ENCODE results near the gene EXO1. TPM values are rescaled to one million over a fixed set of nuclear protein-coding genes. Genes with fewer than 3 reads are reported as not detected.

EXO1 gene
- total RNA-seq, 4 donors from 2014 or later = 0.94 to 8.2 (median 0.98) TPM; not detected in 1

DNA sequence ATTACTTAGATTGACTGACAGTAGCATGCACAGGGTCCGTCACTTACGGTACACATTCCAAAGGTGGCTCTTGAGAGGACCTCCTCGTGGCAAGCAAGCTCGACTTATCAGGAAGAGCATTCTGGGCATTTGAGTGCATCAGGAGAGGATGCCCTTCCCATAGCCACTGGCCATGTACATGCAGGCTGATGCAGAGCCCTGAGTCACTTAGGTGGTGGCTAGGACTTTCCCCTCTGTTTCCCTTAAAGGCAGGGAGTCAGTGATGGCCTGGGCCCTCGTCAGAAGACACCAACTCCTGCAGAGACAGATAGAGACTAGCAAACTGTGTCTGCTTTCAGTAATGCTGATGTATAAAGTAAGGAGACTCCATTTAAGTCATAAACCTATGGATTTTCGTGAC, 12.9 kb downstream of the EXO1 start:
- no peak overlapping the region for H3K27ac ChIP-seq
- H3K9me3 ChIP-seq = no peaks in the 10 kb centered on the region
- no peak for DNase-seq
- no peak overlapping the region for H3K4me3 ChIP-seq (replicated peaks in 1 of 3)
- TF ChIP-seq, protein P1, sequence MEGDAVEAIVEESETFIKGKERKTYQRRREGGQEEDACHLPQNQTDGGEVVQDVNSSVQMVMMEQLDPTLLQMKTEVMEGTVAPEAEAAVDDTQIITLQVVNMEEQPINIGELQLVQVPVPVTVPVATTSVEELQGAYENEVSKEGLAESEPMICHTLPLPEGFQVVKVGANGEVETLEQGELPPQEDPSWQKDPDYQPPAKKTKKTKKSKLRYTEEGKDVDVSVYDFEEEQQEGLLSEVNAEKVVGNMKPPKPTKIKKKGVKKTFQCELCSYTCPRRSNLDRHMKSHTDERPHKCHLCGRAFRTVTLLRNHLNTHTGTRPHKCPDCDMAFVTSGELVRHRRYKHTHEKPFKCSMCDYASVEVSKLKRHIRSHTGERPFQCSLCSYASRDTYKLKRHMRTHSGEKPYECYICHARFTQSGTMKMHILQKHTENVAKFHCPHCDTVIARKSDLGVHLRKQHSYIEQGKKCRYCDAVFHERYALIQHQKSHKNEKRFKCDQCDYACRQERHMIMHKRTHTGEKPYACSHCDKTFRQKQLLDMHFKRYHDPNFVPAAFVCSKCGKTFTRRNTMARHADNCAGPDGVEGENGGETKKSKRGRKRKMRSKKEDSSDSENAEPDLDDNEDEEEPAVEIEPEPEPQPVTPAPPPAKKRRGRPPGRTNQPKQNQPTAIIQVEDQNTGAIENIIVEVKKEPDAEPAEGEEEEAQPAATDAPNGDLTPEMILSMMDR (IDR thresholded peaks at IDR 0.05) = no peak
- no peak for TF ChIP-seq POLR2A (IDR thresholded peaks at IDR 0.05)
- no peaks in the 10 kb centered on the region for H3K36me3 ChIP-seq
- intact Hi-C loops (cut with DNase I) = no loop called here
- no peaks in the 10 kb centered on the region for H3K27me3 ChIP-seq
- no peaks in the 10 kb centered on the region for H3K4me1 ChIP-seq
- WGBS, 2 donors = 80 to 81% methylated on average over 6 of the region's 6 CpGs

DNA sequence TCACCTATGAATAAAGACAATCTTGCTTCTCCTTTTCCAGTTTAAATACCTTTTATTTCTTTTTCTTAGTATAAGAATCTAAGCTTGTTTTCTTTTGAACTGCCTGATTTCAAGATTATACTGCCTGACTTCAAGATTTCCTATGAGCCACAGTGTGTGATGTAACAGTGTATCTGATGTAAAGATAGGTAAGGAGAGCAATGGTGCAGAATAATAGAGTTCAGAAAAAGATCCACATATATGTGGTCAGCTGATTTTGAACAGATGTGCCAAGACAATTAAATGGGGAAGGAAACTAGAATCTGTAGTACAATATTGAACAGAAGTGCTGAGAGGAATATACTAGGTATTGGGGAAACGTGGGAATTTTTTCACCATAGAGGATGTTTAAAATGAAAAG, 21.0 kb downstream of the EXO1 start:
- H3K4me1 ChIP-seq = no peaks in the 10 kb centered on the region
- H3K27me3 ChIP-seq = no peaks in the 10 kb centered on the region
- no peak for DNase-seq
- no peak overlapping the region for H3K4me3 ChIP-seq (replicated peaks in 1 of 3)
- no peak for TF ChIP-seq POLR2A (IDR thresholded peaks at IDR 0.05)
- TF ChIP-seq, protein P1 (IDR thresholded peaks at IDR 0.05) = no peak
- no peaks in the 10 kb centered on the region for H3K36me3 ChIP-seq
- intact Hi-C loops (cut with DNase I) = no loop called here
- no peaks in the 10 kb centered on the region for H3K9me3 ChIP-seq
- no peak overlapping the region for H3K27ac ChIP-seq
- 82 to 84% methylated on average over 1 of the region's 1 CpG for WGBS, 2 donors

DNA sequence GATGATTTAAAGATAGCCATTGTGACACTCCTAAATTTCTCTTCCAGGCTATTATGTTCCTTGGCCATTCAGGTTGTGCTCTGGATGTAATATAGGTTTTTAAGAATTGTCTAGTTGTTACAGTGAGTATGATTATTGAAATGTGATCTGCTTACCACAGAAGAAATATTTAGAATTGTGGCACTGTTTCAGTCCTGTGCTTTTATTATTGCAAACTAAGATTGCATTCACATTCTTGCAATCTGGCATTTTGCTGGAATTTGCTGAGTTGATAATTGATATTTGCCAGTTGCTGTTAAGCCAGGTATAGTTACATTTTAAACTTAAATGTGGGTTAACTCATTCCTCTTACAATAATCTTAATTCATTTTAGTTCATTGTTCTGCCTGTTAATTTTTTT, 22.3 kb downstream of the EXO1 start:
- no peaks in the 10 kb centered on the region for H3K27me3 ChIP-seq
- H3K27ac ChIP-seq = no peak overlapping the region
- intact Hi-C loops (cut with DNase I) = no loop called here
- TF ChIP-seq, protein P1 (IDR thresholded peaks at IDR 0.05) = no peak
- no peak for TF ChIP-seq POLR2A (IDR thresholded peaks at IDR 0.05)
- H3K4me3 ChIP-seq (replicated peaks in 1 of 3) = no peak overlapping the region
- no peaks in the 10 kb centered on the region for H3K4me1 ChIP-seq
- no peaks in the 10 kb centered on the region for H3K9me3 ChIP-seq
- no peaks in the 10 kb centered on the region for H3K36me3 ChIP-seq
- DNase-seq = no peak

DNA sequence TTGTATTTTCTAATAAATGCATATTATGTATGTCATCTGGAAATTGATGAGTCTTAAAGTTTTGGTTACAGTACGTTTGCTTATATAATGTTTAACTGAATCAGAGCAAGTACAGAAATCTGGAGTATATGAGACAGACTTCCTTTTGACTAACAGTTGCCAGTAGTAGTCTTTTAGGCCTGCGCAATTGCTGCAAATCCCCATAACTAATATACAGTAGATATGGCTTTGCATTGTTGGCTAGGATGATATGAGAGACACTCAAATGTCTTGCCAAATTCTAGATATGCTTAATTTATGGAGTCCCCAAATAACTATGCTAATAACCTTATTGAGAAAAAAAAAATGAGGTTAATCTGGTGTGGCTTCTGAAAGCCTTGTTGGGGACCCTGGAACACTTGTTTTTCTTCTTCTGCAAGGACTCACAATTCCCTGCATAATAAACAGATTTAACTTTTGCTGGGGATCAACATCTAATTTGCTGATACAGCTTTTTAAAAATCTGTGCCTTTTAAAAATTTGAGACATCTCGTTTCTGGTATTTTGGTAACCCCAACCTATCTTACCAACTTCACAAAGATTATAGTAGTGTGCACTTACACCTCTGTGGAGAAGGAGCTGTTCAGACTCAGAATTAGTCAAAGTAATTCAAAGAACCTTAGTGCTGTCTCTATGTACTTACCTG, 22.9 kb downstream of the EXO1 start:
- H3K4me1 ChIP-seq = no peaks in the 10 kb centered on the region
- H3K4me3 ChIP-seq (replicated peaks in 1 of 3) = no peak overlapping the region
- TF ChIP-seq POLR2A (IDR thresholded peaks at IDR 0.05) = no peak
- TF ChIP-seq, protein P1 (IDR thresholded peaks at IDR 0.05) = no peak
- DNase-seq = no peak
- no peaks in the 10 kb centered on the region for H3K27me3 ChIP-seq
- 75 to 94% methylated on average over 3 of the region's 3 CpGs for WGBS, 2 donors
- no peak overlapping the region for H3K27ac ChIP-seq
- H3K9me3 ChIP-seq = no peaks in the 10 kb centered on the region
- intact Hi-C loops (cut with DNase I) = no loop called here
- H3K36me3 ChIP-seq = no peaks in the 10 kb centered on the region

DNA sequence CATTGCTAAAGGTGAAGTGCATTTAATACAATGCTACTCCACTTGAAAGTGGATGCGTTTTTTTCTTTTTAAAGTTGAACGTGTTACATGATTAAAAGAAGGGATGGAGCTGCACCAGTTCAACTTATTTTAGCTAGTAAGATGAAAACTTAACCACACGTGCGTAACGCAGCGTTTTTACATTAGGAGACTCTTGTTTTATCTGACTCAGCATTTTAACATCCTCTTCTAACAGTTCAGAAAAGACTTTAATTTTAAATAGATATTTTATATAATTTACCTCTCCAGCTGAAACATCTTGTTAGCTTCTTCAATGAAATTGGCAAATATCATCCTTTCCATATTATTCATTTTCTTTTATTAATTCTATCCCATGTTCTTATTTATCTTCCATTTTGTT, 33.4 kb downstream of the EXO1 start:
- DNase-seq = no peak
- no peaks in the 10 kb centered on the region for H3K9me3 ChIP-seq
- H3K27me3 ChIP-seq = no peaks in the 10 kb centered on the region
- no peak for TF ChIP-seq POLR2A (IDR thresholded peaks at IDR 0.05)
- TF ChIP-seq, protein P1 (IDR thresholded peaks at IDR 0.05) = no peak
- intact Hi-C loops (cut with DNase I) = no loop called here
- H3K4me3 ChIP-seq (replicated peaks in 1 of 3) = no peak overlapping the region
- H3K36me3 ChIP-seq = no peaks in the 10 kb centered on the region
- no peaks in the 10 kb centered on the region for H3K4me1 ChIP-seq
- no peak overlapping the region for H3K27ac ChIP-seq
- WGBS, 2 donors = 89 to 95% methylated on average over 6 of the region's 6 CpGs

All from thyroid gland (tissue), 4 donors.